Colonic mucosa (tissue), 4 donors: ENCODE results near the gene SYS1. TPM values are rescaled to one million over a fixed set of nuclear protein-coding genes. Genes with fewer than 3 reads are reported as not detected.

Source experiments
- DNase-seq: peaks from one replicate; pipeline ENCODE4 v3.0.0-alpha.2; 2020
- H3K27ac ChIP-seq: fragments of 200-600 bp; one replicate; pipeline ENCODE4 v1.8.0; 2021
- H3K27me3 ChIP-seq: fragments of 200-600 bp; one replicate; pipeline ENCODE4 v1.8.0; 2021
- H3K36me3 ChIP-seq: fragments of 200-600 bp; one replicate; pipeline ENCODE4 v1.8.0; 2021
- H3K4me1 ChIP-seq: fragments of 200-600 bp; one replicate; pipeline ENCODE4 v1.8.0; 2021; ENCODE audit warnings: mild to moderate bottlenecking
- H3K4me3 ChIP-seq: fragments of 200-600 bp; one replicate; pipeline ENCODE4 v1.8.0; 2021
- H3K9ac ChIP-seq, 2 donors: one replicate each; pipeline ENCODE4 v1.7.0; 2013; ENCODE audit warnings: control low read depth in 2 of 2, low read depth in 2 of 2, low read length in 2 of 2
- H3K9me3 ChIP-seq: fragments of 200-600 bp; one replicate; pipeline ENCODE4 v1.8.0; 2021
- intact Hi-C: fragments of 100-400 bp; cut with DNase I; formaldehyde crosslinking; loops from one replicate; pipeline ENCODE4 v1.14.1; 2022
- total RNA-seq, 2 donors: library from RNA; stranded (reverse); fragmentation: NEBNext Ultra II Directional in 1 of 2; extraction: Animal tissue kit (Norgen Biotek cat#: 25700) in 1 of 2; gene quantifications; one replicate each; pipeline ENCODE4 v1.2.1, GENCODE V29; 2021
- TF ChIP-seq, protein P1 (sequence below): fragments of 200-600 bp; IDR thresholded peaks from one replicate; pipeline ENCODE4 v1.8.0; 2022; ENCODE audit warnings: antibody characterized with exemption, mild to moderate bottlenecking
- donor health status: healthy.
- donor health status: DM: no; HTN: no; CAD: no.
- donor health status: DM: no; HTN: no; CAD: no.

SYS1 gene
- total RNA-seq, 2 donors from 2014 or later = 24.4 to 27.7 TPM

DNA sequence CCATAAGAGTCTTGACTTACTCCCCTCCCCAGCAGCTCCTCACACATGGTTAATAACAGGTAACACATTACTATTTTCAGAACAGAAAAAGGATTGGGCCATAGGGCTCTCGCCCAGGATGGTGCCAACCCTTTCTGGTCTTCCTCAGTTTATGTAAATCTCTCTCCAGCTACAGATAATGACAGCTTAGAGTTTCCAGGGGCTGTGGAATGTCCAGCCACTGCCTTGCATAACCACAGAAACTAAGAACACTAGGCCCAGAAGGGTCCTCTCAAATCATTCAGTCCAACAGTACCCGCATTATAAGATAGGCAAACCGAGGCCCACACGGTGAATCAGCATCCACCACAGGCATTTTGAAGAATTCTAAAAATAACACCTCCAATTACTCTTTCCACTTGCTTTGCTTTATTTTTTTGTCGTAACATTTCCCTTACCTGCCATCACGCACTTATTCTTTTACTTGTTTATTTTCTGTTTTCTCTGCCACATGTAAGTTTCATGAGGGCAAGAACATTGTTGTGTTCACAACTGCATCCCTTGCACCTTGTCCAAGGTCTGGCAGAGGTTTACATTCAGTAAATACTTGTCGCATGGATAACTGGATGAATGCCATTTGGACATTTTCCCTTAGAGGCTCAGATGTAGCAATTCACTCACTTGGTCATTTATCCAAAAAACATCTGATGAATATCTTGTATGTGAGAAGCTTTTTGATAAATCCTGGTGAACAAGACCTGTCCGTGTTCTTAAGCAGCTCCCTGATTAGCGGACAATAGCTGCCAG, 8.3 kb upstream of the SYS1 start:
- Histone ChIP-seq H3K27ac (peak overlapping the region; percentile 16), H3K4me3 (no peak overlapping the region), H3K4me1 (peaks cover 8% of the 10 kb centered on the region), H3K9me3 (no peaks in the 10 kb centered on the region), H3K9ac (no peak overlapping the region), H3K27me3 (no peaks in the 10 kb centered on the region), H3K36me3 (no peaks in the 10 kb centered on the region)
- no peak for DNase-seq
- intact Hi-C loops = no loop called here
- TF ChIP-seq, protein P1, sequence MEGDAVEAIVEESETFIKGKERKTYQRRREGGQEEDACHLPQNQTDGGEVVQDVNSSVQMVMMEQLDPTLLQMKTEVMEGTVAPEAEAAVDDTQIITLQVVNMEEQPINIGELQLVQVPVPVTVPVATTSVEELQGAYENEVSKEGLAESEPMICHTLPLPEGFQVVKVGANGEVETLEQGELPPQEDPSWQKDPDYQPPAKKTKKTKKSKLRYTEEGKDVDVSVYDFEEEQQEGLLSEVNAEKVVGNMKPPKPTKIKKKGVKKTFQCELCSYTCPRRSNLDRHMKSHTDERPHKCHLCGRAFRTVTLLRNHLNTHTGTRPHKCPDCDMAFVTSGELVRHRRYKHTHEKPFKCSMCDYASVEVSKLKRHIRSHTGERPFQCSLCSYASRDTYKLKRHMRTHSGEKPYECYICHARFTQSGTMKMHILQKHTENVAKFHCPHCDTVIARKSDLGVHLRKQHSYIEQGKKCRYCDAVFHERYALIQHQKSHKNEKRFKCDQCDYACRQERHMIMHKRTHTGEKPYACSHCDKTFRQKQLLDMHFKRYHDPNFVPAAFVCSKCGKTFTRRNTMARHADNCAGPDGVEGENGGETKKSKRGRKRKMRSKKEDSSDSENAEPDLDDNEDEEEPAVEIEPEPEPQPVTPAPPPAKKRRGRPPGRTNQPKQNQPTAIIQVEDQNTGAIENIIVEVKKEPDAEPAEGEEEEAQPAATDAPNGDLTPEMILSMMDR = no peak

DNA sequence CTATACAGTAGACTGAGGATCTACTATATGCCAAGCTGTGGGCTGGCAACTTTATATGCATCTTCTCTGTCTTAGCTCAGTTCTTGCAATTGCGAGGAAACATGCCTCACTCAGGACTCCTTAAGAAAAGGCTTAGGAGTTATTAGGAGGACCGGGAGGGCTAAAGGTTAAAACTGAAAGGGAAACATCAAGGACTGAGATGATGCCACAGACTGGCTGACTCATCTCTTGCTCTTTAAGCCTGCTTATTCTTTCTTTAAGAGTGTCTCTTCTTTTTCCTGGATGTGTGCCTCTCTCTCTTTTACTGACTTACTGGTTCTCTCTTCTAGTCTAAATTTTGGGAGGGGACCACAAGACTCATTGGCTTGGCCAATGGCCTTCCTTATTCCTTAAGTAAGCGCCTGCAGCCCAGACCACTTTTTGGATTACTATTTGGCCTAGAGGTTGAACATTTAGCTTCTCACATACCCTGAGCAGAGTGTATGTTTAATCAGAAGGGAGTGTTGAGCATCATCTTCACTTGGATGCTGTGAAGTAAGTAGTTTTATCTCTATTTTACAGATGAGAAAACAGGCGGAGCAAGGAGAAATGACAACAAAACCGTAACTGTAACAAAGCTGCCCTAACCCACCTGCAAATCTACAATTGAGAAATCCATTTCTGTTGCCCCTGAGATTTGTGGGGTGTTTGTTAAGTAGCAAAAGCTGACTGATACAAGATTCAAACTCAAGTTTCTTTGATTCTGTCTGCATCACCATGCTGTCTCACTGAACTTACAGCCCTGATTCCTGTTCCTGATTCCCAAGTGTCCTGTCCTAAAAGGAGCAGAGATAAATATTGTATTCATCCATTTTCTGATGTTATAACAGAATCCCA, 7.5 kb upstream of the SYS1 start:
- Histone ChIP-seq H3K27me3 (no peaks in the 10 kb centered on the region), H3K4me1 (peaks cover 8% of the 10 kb centered on the region), H3K4me3 (no peak overlapping the region), H3K36me3 (no peaks in the 10 kb centered on the region), H3K9me3 (no peaks in the 10 kb centered on the region), H3K9ac (no peak overlapping the region), H3K27ac (peak overlapping the region; percentile 16)
- no peak for DNase-seq
- intact Hi-C loops = no loop called here
- TF ChIP-seq, protein P1 = no peak

DNA sequence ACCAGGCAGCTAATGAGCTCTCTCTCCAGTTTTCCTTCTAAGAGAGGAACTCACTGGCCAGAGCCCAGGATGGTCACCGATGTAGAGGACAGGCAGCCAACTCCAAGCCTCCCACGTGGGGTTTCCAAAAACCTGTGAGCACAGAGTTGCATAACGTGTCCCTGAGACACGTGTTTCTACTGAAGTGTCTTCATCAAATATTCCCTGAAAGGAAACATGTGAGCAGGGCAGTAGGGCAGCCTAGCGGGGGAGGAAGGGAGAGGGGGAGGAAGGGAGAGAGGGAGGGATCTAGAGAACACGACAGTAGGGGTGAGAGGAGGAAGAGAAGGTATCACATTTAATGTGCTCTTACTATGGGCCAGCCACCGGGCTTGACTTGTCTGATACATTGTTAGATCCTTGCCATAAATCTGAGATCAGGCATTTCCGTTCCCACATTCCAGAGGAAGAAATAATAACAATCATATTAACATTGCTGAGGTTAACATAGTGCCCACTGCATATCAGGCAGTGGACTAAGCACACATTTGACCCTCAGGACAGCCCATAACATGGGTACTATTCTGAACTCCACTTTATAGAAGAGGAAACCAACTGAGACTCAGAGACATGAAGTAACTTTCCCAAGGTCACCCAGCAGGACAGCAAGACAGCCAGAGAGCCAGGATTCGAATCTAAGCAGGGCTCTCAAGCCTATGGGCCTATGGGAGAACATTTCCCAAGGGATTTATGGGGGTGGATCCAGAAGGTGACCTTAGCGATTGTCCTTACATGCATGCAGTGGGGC, 4.5 kb upstream of the SYS1 start:
- H3K4me3 ChIP-seq = no peak overlapping the region
- H3K36me3 ChIP-seq = no peaks in the 10 kb centered on the region
- H3K4me1 ChIP-seq = peaks cover 11% of the 10 kb centered on the region
- H3K9ac ChIP-seq = peak overlapping the region in 1 of 2 donors; percentile 48
- intact Hi-C loops = no loop called here
- H3K27ac ChIP-seq = peak overlapping the region; percentile 39
- TF ChIP-seq, protein P1 = no peak
- no peak for DNase-seq
- no peaks in the 10 kb centered on the region for H3K27me3 ChIP-seq
- no peaks in the 10 kb centered on the region for H3K9me3 ChIP-seq

DNA sequence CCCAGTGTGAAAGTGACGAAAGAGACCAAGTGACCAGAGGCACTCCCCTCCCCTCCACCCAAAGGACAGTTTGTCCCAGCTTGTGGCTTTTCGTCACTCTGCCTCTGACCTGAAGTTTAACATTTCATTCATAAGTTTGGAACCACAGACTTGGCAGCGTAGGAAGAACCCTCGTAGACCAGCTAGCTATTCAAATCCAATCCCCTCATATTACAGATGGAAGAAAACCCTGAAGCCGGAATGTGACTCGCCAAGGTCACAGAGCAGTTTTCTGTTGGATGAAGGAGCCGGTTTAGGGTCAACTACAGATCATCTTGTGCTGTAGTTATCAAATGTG, 3.9 kb upstream of the SYS1 start:
- peak overlapping the region; percentile 31 for H3K27ac ChIP-seq
- H3K9me3 ChIP-seq = no peaks in the 10 kb centered on the region
- H3K27me3 ChIP-seq = no peaks in the 10 kb centered on the region
- no peaks in the 10 kb centered on the region for H3K36me3 ChIP-seq
- no peak for DNase-seq
- peaks cover 12% of the 10 kb centered on the region for H3K4me1 ChIP-seq
- intact Hi-C loops = no loop called here
- H3K4me3 ChIP-seq = no peak overlapping the region
- peak overlapping the region in 1 of 2 donors; percentile 48 for H3K9ac ChIP-seq
- TF ChIP-seq, protein P1 = no peak
